Muscle of leg (tissue), 11 donors: ENCODE results near the gene EFNA1. TPM values are rescaled to one million over a fixed set of nuclear protein-coding genes. Genes with fewer than 3 reads are reported as not detected.

ENCODE experiments used
- DNase-seq: peaks from one replicate; pipeline ENCODE4 v3.0.0; 2013
- H3K27ac ChIP-seq: one replicate; pipeline ENCODE4 v1.5.1; 2013; ENCODE audit warnings: mild to moderate bottlenecking, low read length, control low read depth
- H3K27me3 ChIP-seq: one replicate; pipeline ENCODE4 v1.6.1; 2013; ENCODE audit warnings: low read length; ENCODE audit not compliant: control insufficient read depth, insufficient read depth
- H3K36me3 ChIP-seq: one replicate; pipeline ENCODE4 v1.6.1; 2013; ENCODE audit warnings: low read length; ENCODE audit not compliant: control insufficient read depth, insufficient read depth
- H3K4me1 ChIP-seq: one replicate; pipeline ENCODE4 v1.6.1; 2013; ENCODE audit warnings: low read length; ENCODE audit not compliant: control insufficient read depth, insufficient read depth
- H3K4me3 ChIP-seq: one replicate; pipeline ENCODE4 v1.5.1; 2013; ENCODE audit warnings: low read length, control low read depth
- H3K9me3 ChIP-seq: replicated peaks from 2 replicates; pipeline ENCODE4 v1.6.1; 2013; ENCODE audit warnings: low read depth, low read length; ENCODE audit not compliant: control insufficient read depth
- WGBS: methylation state at CpG from one replicate; pipeline ENCODE4 v1.1.5; 2013; ENCODE audit warnings: missing lambda C conversion rate; ENCODE audit not compliant: insufficient coverage; 5-methylcytosine and 5-hydroxymethylcytosine counted together
- polyA plus RNA-seq, 8 donors: library from polyadenylated mRNA; unstranded; fragments of 120-200 nt; gene quantifications; one replicate each; pipeline versions ENCODE4 v1.2.1 to v1.2.3, GENCODE V29; 2013; ENCODE audit warnings: inconsistent platforms in 1 of 8, low replicate concordance in 1 of 8; ENCODE audit not compliant: insufficient read length in 8 of 8, insufficient read depth in 1 of 8
- total RNA-seq: library from RNA; stranded (reverse); fragments of 120-200 nt; gene quantifications from one replicate; pipeline ENCODE4 v1.2.4, GENCODE V29; 2013

The EFNA1 gene
- total and polyA plus RNA-seq, 9 donors, result 15.3 to 37.5 (median 24.3) TPM

DNA sequence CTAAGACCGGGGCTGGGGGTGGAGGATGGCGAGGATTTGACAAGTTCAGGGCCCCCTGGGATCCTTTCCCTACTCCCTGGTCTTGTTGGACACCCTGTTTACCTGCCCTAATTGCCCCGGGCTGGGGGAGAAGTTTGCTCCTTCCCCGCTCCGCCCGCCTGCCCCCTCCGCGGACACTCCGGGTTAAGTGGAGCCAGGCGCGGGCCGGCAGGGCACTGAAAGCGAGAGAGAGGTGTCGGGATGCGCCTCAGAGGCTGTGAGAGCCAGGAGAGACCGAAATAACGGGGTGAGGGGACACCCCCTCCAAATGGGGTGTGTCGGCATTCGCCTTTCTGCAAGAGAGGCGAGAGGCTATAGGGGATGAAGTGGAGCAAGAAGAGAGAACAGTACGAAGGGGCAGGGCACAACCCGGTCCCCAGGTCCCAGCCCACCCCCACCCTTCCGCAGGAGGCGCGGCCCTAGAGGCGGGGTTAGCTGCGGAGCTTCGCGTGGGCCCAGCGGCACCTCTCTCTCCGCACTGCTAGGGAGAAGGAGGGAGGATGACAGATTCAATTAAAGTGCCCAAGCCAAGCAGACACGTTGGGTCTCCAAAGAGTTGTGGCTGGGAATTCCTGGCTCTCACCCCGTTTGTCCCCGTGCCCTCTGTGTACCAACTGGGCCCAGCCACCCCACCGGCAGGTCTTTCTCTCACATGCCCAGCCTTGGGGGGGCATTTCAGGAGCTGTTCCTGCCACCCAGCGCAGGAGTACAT lies 45.2 kb upstream of the EFNA1 start:
- no peak for DNase-seq
- Histone ChIP-seq H3K9me3 (no peaks in the 10 kb centered on the region), H3K27ac (no peak overlapping the region), H3K4me1 (peaks cover 72% of the 10 kb centered on the region), H3K4me3 (no peak overlapping the region), H3K27me3 (peaks cover 68% of the 10 kb centered on the region), H3K36me3 (no peaks in the 10 kb centered on the region)
- 3% methylated on average over 25 of the region's 36 CpGs for WGBS

DNA sequence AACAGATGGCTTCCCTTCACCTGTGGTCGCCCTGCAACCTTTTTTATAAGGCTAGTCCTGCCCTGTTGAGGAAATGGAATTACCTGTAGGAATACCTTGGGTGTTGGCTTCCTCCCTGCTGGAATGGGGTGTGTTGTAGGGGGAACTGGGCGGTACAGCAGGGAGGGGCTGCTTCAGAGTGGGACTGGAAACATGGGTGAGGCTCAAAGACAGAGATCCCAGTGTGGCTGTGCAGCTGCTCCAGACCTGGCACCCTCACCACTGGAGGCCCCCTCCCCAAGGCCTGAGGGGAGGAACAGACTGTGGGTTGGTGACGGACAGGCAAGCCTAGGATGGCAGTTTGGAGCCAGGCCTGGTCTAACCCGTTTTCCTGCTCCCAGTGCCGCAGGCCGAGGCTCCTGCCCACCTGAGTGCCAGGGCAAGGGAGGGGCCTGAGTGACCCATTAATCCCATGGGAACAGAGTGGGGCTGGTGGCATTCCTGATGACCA lies 44.6 kb upstream of the EFNA1 start:
- H3K27me3 ChIP-seq, result peaks cover 63% of the 10 kb centered on the region

DNA sequence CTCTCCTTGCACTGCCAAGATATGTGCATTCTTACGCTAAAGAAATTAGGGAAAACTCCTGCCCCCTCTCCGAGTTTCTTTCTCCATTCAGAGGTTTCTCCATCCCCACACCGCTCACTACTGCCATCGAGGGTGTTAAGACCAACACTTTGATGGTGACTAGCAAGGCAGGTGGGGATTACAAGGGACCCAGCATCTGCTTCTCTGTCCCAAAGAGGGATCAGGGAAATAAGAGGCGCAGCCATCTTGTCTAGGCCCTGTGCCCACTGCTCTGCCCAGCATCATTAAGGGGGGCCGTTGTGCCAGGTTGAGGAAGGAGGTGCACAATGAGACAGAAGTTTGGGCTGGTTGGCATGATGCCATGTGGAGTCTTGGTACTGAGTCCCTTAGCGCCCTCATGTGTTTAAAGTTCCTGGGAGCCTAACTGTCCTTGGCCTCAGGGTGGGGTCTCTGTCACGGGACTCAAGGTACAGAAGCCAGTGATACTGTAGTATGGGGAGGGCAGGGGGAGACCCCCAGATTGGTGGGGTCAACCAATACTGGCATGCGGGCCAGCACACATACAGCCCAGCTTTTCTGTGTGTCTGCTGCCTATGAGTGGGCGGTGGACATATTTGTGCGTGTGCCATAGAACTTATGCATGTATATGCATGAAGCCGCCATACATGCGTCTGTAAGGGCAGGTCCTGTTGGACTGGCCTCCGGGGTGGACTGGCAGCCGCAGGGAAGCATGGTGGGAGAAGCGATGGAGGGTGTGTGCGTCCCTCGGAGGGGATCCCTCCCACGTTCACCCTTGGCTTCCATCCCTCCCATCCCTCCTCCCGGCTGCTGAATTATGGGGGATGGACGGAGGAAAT lies 43.6 kb upstream of the EFNA1 start:
- H3K27me3 ChIP-seq, result peaks cover 55% of the 10 kb centered on the region
- 41% methylated on average over 9 of the region's 21 CpGs for WGBS
- H3K36me3 ChIP-seq, result no peaks in the 10 kb centered on the region
- DNase-seq, result no peak
- no peaks in the 10 kb centered on the region for H3K9me3 ChIP-seq
- no peak overlapping the region for H3K27ac ChIP-seq
- peaks cover 63% of the 10 kb centered on the region for H3K4me1 ChIP-seq
- peak overlapping the region; percentile 62 for H3K4me3 ChIP-seq

More for the DNA sequence above, 44.6 kb upstream of the EFNA1 start:
- Histone ChIP-seq H3K36me3 (no peaks in the 10 kb centered on the region), H3K4me1 (peaks cover 70% of the 10 kb centered on the region), H3K4me3 (no peak overlapping the region), H3K27ac (no peak overlapping the region), H3K9me3 (no peaks in the 10 kb centered on the region)
- no peak for DNase-seq
- WGBS, result 59% methylated on average over 3 of the region's 6 CpGs

DNA sequence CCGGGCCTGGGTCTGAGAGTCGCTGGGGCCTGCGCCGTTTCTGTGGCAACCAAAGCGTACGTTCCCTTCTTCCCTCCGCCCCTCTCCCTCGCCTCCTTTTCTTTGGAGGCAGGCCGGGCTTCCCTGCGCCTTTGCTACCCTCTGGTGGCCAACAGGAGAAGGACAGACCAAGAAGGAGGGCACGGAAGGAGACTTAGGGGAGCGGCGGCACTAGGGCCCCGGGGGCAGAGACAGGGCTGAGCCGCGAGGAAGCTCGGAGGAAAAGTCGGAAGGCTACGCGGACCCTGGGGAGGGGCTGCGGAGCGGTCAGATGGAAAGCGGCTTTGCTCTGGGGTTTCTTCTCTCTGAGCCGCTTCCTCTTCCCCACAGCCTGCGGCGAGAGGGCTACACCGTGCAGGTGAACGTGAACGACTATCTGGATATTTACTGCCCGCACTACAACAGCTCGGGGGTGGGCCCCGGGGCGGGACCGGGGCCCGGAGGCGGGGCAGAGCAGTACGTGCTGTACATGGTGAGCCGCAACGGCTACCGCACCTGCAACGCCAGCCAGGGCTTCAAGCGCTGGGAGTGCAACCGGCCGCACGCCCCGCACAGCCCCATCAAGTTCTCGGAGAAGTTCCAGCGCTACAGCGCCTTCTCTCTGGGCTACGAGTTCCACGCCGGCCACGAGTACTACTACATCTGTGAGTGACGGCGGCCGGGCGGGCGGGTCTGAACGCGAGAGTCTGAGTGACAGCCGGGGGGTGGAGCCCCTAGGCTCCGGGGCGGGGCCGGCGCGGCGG lies 42.8 kb upstream of the EFNA1 start:
- WGBS, result under 1% methylated on average over 63 of the region's 67 CpGs
- H3K9me3 ChIP-seq, result no peaks in the 10 kb centered on the region
- H3K27ac ChIP-seq, result peak overlapping the region; percentile 93
- peaks cover 55% of the 10 kb centered on the region for H3K4me1 ChIP-seq
- H3K36me3 ChIP-seq, result no peaks in the 10 kb centered on the region
- DNase-seq, result peak; percentile 99
- H3K4me3 ChIP-seq, result peak overlapping the region; percentile 62
- peaks cover 47% of the 10 kb centered on the region for H3K27me3 ChIP-seq

DNA sequence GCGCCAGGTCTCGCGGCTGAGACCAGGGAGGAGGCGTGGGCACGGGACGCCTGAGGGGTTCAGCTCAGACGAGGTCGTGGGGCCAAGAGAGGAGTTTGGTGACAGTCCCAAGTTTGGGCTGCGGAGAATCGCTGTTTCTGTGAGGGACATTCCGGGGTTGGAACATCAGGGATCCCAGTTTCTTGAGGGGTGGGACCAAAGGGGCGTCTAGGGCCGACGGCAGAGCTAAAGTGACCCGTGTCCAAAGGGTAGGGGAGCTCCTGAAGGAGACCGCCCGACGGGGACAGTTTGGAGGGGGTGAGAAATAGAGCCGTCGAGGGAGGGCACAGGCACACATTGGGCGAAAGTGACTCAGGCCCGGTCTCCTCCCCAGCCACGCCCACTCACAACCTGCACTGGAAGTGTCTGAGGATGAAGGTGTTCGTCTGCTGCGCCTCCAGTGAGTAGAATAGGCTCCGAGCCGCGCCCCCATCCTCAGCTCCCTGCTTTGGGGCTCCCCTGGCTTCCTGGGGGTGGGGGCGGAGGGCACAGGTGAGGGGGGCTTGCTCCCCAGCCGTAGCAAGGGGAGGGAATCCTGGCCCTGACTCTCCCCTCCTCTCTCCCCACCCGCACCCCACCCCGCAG lies 42.1 kb upstream of the EFNA1 start:
- Histone ChIP-seq H3K9me3 (no peaks in the 10 kb centered on the region), H3K27ac (peak overlapping the region; percentile 93), H3K36me3 (no peaks in the 10 kb centered on the region), H3K4me1 (peaks cover 48% of the 10 kb centered on the region), H3K27me3 (peaks cover 40% of the 10 kb centered on the region), H3K4me3 (peak overlapping the region; percentile 62)
- WGBS, result 0% methylated on average over 17 of the region's 32 CpGs
- DNase-seq, result no peak

DNA sequence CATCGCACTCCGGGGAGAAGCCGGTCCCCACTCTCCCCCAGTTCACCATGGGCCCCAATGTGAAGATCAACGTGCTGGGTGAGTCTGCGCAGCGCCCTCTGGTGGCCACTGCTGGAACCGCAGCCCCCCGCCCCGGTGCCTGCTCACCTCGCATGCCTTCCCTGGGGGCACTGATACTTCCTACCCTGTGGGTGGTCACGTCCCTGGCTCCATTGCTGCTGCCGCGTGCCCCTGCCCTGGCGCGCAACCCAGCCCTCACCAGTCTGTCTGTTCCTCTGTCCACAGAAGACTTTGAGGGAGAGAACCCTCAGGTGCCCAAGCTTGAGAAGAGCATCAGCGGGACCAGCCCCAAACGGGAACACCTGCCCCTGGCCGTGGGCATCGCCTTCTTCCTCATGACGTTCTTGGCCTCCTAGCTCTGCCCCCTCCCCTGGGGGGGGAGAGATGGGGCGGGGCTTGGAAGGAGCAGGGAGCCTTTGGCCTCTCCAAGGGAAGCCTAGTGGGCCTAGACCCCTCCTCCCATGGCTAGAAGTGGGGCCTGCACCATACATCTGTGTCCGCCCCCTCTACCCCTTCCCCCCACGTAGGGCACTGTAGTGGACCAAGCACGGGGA lies 41.4 kb upstream of the EFNA1 start:
- Histone ChIP-seq H3K36me3 (no peaks in the 10 kb centered on the region), H3K27ac (no peak overlapping the region), H3K9me3 (no peaks in the 10 kb centered on the region), H3K4me1 (peaks cover 44% of the 10 kb centered on the region), H3K4me3 (no peak overlapping the region), H3K27me3 (peaks cover 34% of the 10 kb centered on the region)
- 5% methylated on average over 15 of the region's 24 CpGs for WGBS
- DNase-seq, result no peak

DNA sequence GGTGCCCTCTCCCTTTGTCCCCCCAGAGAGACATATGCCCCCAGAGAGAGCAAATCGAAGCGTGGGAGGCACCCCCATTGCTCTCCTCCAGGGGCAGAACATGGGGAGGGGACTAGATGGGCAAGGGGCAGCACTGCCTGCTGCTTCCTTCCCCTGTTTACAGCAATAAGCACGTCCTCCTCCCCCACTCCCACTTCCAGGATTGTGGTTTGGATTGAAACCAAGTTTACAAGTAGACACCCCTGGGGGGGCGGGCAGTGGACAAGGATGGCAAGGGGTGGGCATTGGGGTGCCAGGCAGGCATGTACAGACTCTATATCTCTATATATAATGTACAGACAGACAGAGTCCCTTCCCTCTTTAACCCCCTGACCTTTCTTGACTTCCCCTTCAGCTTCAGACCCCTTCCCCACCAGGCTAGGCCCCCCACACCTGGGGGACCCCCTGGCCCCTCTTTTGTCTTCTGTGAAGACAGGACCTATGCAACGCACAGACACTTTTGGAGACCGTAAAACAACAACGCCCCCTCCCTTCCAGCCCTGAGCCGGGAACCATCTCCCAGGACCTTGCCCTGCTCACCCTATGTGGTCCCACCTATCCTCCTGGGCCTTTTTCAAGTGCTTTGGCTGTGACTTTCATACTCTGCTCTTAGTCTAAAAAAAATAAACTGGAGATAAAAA lies 40.7 kb upstream of the EFNA1 start:
- Histone ChIP-seq H3K4me1 (peaks cover 43% of the 10 kb centered on the region), H3K9me3 (no peaks in the 10 kb centered on the region), H3K4me3 (no peak overlapping the region), H3K36me3 (no peaks in the 10 kb centered on the region), H3K27me3 (peaks cover 30% of the 10 kb centered on the region), H3K27ac (no peak overlapping the region)
- WGBS, result 66% methylated on average over 4 of the region's 8 CpGs
- no peak for DNase-seq

DNA sequence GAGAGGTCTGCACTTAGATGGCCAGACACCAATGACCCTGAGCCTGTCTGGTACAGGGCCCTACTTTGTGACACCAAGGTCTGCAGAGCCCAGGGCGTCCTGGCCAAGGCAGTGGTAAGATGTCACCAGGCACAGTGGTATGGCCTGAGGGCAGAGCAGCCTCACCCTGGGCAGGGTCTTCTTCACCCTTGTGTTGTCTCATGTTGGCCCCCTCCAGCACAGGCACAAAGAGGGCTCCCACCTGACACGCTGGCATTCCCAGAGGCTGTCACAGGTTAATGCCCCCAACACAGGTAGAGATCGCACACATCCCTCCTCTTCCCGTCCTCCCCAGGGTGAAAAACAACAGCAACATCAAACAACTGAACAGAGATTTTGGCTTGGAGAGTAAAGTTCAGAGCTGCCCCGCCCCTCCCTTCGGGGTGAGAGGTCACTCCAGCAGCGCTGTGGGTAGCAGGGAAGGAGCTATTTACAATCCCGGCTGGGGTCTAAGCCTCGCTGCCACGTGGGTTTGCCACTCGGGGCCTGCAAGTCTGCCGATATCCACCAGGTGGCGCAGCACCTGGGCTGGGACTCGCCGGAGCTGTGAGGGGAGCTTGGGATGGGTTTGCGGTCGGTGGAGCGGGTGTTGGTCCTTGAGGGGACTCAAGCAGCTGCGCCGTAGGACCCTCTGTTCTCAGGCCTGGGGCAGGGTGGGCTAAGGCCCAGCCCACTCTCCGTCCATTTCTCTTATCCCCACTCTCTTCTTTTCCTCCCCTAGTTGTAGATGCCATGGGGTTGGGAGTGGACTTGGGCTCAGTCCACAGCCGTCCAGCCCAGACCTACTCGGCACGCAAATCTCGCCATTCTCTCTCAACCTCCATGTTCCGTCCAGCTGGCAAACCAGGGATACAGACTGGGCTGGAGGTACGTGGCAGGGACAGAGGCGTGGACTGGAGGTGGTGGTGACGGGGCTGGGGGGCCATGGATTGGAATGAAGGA lies 36.3 kb upstream of the EFNA1 start:
- no peak overlapping the region for H3K4me3 ChIP-seq
- H3K9me3 ChIP-seq, result no peaks in the 10 kb centered on the region
- peaks cover 8% of the 10 kb centered on the region for H3K27me3 ChIP-seq
- 48% methylated on average over 7 of the region's 29 CpGs for WGBS
- H3K4me1 ChIP-seq, result peaks cover 23% of the 10 kb centered on the region
- H3K36me3 ChIP-seq, result no peaks in the 10 kb centered on the region
- H3K27ac ChIP-seq, result no peak overlapping the region
- peak; percentile 77 for DNase-seq
